NCI-H1436 (cell line): ENCODE results near the gene BLMH.

Source experiments
- DNase-seq: peaks from one replicate; lab custom pipeline; 2025; lab: John Stamatoyannopoulos, UW

BLMH gene

GRCh38 chr17:30200106-30200505, 91.6 kb downstream of the BLMH start:
- DNase-seq, result no peak

GRCh38 chr17:30199600-30199999, 92.1 kb downstream of the BLMH start:
- no peak for DNase-seq
